Neural cell (in vitro differentiated cells): ENCODE measurements around the gene PPIC.
A peak's percentile ranks its signal among the peaks of the same experiment; 100 is the strongest.

ENCODE experiments used
- CTCF ChIP-seq: fragments of 450-650 bp; IDR thresholded peaks from 2 replicates; pipeline ENCODE4 v1.5.1; 2014; ENCODE audit warnings: antibody characterized with exemption, mild to moderate bottlenecking, moderate library complexity; ENCODE audit not compliant: poor library complexity, severe bottlenecking
- EP300 ChIP-seq: fragments of 450-650 bp; conservative IDR thresholded peaks from 2 replicates; pipeline ENCODE4 v1.6.1; 2014; ENCODE audit warnings: antibody characterized with exemption, mild to moderate bottlenecking, moderate library complexity; ENCODE audit not compliant: poor library complexity, severe bottlenecking
- EZH2 ChIP-seq: fragments of 200-600, 300-800 bp; shearing (Covaris generic), sonication (generic); IDR thresholded peaks from 2 replicates; pipeline ENCODE4 v1.6.1; 2014; ENCODE audit warnings: antibody characterized with exemption, low read length, borderline replicate concordance, mild to moderate bottlenecking; ENCODE audit not compliant: insufficient read depth, poor library complexity, severe bottlenecking
- MXI1 ChIP-seq: fragments of 450-650 bp; conservative IDR thresholded peaks from 2 replicates; pipeline ENCODE4 v1.6.1; 2014; ENCODE audit warnings: antibody characterized with exemption, mild to moderate bottlenecking; ENCODE audit not compliant: poor library complexity, severe bottlenecking
- POLR2AphosphoS5 ChIP-seq: IDR thresholded peaks from 2 replicates; pipeline ENCODE4 v1.6.1; 2012
- RAD21 ChIP-seq: fragments of 450-650 bp; conservative IDR thresholded peaks from 2 replicates; pipeline ENCODE4 v1.6.1; 2014; ENCODE audit warnings: antibody characterized with exemption, mild to moderate bottlenecking, moderate library complexity
- REST ChIP-seq: IDR thresholded peaks from 2 replicates; pipeline ENCODE4 v1.6.1; 2012; ENCODE audit warnings: borderline replicate concordance
- SMC3 ChIP-seq: fragments of 450-650 bp; conservative IDR thresholded peaks from 2 replicates; pipeline ENCODE4 v1.6.1; 2014; ENCODE audit warnings: antibody characterized with exemption, mild to moderate bottlenecking, moderate library complexity; ENCODE audit not compliant: poor library complexity
- TAF1 ChIP-seq: IDR thresholded peaks from 2 replicates; pipeline ENCODE4 v1.6.1; 2012; ENCODE audit warnings: low read depth

DNA sequence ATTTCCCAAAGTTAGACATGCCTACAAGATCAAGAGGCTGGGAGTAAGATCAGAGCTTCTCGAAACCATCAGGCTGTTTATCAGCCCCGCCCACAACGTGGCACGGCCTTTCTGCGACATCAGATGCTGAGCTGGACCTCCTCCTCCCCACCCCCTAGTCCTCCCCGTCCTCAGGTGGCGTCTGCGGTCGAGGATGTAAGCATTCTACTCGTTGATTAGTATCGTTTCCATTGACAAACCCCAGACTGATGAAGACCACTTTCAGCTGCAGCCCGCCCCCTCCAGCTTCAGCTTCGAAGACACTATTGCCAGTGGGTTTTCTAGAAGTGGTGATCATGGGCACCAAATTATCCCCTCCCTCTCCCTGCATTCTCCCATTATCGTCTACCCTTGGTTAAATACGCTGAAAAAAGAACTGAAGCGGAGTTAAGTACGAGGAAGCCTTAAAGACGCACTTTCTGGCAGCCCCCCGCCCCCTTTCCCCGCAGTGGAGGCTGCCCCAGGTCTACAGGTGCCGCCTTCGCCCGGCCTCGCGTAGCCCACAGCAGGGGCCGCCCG, 1.1 kb downstream of the PPIC start:
- TF ChIP-seq EP300 (no peak), CTCF (no peak), TAF1 (no peak), REST (no peak), EZH2 (peak; percentile 25), RAD21 (no peak), MXI1 (no peak), SMC3 (no peak), POLR2AphosphoS5 (no peak)
